GM12891 (cell line): ENCODE data around the gene JDP2.

ENCODE experiments used
- PAX5 ChIP-seq: IDR thresholded peaks from 2 replicates; pipeline ENCODE4 v1.6.1; 2011; ENCODE audit warnings: low read length, moderate library complexity, mild to moderate bottlenecking; ENCODE audit not compliant: insufficient read depth, severe bottlenecking
- POLR2AphosphoS5 ChIP-seq: IDR thresholded peaks from 2 replicates; pipeline ENCODE4 v1.6.1; 2011; ENCODE audit warnings: low read depth, low read length, control low read depth

DNA sequence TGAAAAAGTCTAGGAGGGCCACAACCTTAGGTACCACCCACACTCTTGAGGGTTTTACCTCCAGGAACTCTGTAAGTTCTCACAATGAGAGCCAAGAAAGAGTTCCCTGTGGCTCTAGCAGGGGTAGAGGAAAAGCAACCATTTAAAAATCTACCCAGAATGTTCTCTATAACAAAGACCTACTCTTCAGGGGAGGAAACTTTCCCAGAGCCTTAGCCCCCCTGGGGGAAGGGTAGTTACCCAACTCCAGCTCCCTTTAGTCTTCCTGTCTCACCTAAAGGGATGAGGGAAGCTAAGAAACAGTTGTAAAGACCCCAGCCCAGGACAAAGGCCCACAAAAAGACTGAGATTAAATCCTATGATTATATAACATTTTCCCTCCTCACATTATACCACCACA lies 46.2 kb upstream of the JDP2 start:
- no peak for TF ChIP-seq PAX5
- TF ChIP-seq POLR2AphosphoS5 = no peak
